Smooth muscle cell (in vitro differentiated cells): Measurements from ENCODE around the gene SUV39H2. TPM values are rescaled to one million over a fixed set of nuclear protein-coding genes. Genes with fewer than 3 reads are reported as not detected.

ENCODE experiments used
- DNase-seq: peaks from one replicate; lab custom pipeline; 2025; ENCODE audit not compliant: unreplicated experiment; lab: John Stamatoyannopoulos, UW
- H2AFZ ChIP-seq: fragments of 200-600 bp; sonication (generic); 2 replicates; pipeline ENCODE4 v1.6.0; 2016; ENCODE audit warnings: antibody characterized with exemption, low read depth, mild to moderate bottlenecking
- H3F3A ChIP-seq: fragments of 200-600 bp; sonication (generic); 2 replicates; pipeline ENCODE4 v1.6.0; 2017; ENCODE audit warnings: antibody characterized with exemption, low read depth
- H3K27ac ChIP-seq: fragments of 200-600 bp; sonication (generic); 2 replicates; pipeline ENCODE4 v1.5.1; 2016; ENCODE audit warnings: low read depth, mild to moderate bottlenecking
- H3K27me3 ChIP-seq: fragments of 200-600 bp; sonication (generic); 2 replicates; pipeline ENCODE4 v1.6.1; 2016; ENCODE audit warnings: low read depth, mild to moderate bottlenecking
- H3K36me3 ChIP-seq: fragments of 200-600 bp; sonication (generic); 2 replicates; pipeline ENCODE4 v1.5.1; 2016; ENCODE audit warnings: low read depth
- H3K4me1 ChIP-seq: fragments of 200-600 bp; sonication (generic); 2 replicates; pipeline ENCODE4 v1.5.1; 2016; ENCODE audit warnings: low read depth
- H3K4me2 ChIP-seq: fragments of 200-600 bp; sonication (generic); 2 replicates; pipeline ENCODE4 v1.6.0; 2016; ENCODE audit warnings: mild to moderate bottlenecking
- H3K4me3 ChIP-seq: fragments of 200-600 bp; sonication (generic); 2 replicates; pipeline ENCODE4 v1.5.1; 2016; ENCODE audit warnings: mild to moderate bottlenecking
- H3K79me2 ChIP-seq: fragments of 200-600 bp; sonication (generic); 2 replicates; pipeline ENCODE4 v1.6.0; 2016; ENCODE audit warnings: low read depth, mild to moderate bottlenecking
- H3K9ac ChIP-seq: fragments of 200-600 bp; sonication (generic); 2 replicates; pipeline ENCODE4 v1.6.0; 2016; ENCODE audit warnings: low read depth
- H3K9me3 ChIP-seq: fragments of 200-600 bp; sonication (generic); replicated peaks from 2 replicates; pipeline ENCODE4 v1.5.1; 2016; ENCODE audit warnings: low read depth
- H4K20me1 ChIP-seq: fragments of 200-600 bp; sonication (generic); 2 replicates; pipeline ENCODE4 v1.6.0; 2016; ENCODE audit warnings: low read depth
- WGBS: methylation state at CpG from one replicate; pipeline ENCODE4 v1.1.7; 2016; ENCODE audit warnings: low lambda C conversion rate; 5-methylcytosine and 5-hydroxymethylcytosine counted together
- polyA plus RNA-seq: library from polyadenylated mRNA; unstranded; fragments of >200 nt; fragmentation: Nextera tagmentation; extraction: Ambion mirVana; gene quantifications from 2 replicates; pipeline ENCODE4 v1.2.1, GENCODE V29; 2016
- total RNA-seq: library from RNA; depleted of rRNA; stranded (reverse); fragments of >200 nt; gene quantifications from 2 replicates; pipeline ENCODE4 v1.2.3, GENCODE V29; 2014
- TF ChIP-seq, protein P1 (sequence below): fragments of 200-600 bp; sonication (generic); IDR thresholded peaks from 2 replicates; pipeline ENCODE4 v1.5.1; 2017; ENCODE audit warnings: borderline replicate concordance, mild to moderate bottlenecking, antibody characterized with exemption; ENCODE audit not compliant: insufficient read depth, poor library complexity, severe bottlenecking

The SUV39H2 gene
- total and polyA plus RNA-seq, 2 experiments from 2014 or later = 7.2 to 11.0 TPM

DNA sequence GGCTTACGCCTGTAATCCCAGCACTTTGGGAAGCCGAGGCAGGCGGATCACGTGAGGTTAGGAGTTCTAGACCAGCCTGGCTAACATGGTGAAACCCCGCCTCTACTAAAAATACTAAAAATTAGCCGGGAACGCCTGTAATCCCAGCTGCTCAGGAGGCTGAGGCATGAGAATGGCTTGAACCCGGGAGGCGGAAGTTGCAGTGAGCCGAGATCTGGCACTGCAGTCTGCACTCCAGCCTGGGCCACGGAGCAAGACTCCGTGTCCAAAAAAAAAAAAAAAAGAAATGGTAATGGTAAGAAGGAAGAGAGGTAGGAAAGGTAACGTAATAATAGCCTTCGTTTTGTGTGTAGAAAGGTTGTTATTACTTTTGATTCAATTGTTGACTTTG, 39.4 kb upstream of the SUV39H2 start:
- Histone ChIP-seq H3K27ac (peak overlapping the region; percentile 78), H2AFZ (peak overlapping the region; percentile 92), H3K4me2 (peak overlapping the region; percentile 98), H3K9me3 (no peaks in the 10 kb centered on the region), H3K9ac (peak overlapping the region; percentile 89), H3K27me3 (no peaks in the 10 kb centered on the region), H3F3A (peaks cover 8% of the 10 kb centered on the region), H3K79me2 (peaks cover 32% of the 10 kb centered on the region), H3K36me3 (peaks cover 5% of the 10 kb centered on the region), H4K20me1 (no peaks in the 10 kb centered on the region), H3K4me3 (peak overlapping the region; percentile 92), H3K4me1 (peaks cover 13% of the 10 kb centered on the region)
- TF ChIP-seq, protein P1, sequence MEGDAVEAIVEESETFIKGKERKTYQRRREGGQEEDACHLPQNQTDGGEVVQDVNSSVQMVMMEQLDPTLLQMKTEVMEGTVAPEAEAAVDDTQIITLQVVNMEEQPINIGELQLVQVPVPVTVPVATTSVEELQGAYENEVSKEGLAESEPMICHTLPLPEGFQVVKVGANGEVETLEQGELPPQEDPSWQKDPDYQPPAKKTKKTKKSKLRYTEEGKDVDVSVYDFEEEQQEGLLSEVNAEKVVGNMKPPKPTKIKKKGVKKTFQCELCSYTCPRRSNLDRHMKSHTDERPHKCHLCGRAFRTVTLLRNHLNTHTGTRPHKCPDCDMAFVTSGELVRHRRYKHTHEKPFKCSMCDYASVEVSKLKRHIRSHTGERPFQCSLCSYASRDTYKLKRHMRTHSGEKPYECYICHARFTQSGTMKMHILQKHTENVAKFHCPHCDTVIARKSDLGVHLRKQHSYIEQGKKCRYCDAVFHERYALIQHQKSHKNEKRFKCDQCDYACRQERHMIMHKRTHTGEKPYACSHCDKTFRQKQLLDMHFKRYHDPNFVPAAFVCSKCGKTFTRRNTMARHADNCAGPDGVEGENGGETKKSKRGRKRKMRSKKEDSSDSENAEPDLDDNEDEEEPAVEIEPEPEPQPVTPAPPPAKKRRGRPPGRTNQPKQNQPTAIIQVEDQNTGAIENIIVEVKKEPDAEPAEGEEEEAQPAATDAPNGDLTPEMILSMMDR = no peak
- 15% methylated on average over 14 of the region's 14 CpGs for WGBS
- DNase-seq = no peak

DNA sequence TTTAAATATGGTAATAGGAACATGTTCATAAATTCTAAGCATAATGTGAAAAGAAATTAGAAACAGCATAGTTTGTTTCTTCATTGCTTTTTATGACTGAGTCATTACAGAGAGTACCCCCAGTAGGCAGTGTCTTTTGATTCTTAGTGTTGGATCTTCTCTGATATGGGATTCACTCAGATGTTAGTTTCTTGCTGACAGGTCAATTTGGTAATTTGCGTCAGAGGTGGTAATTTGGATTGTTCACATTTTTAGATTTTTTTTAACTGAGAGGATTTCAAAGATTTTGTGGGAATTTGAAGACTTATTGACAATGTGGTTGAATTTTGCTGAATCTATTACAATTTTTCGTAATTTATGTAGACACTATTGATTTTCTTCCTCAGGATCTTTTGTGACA, 38.5 kb upstream of the SUV39H2 start:
- peaks cover 8% of the 10 kb centered on the region for H3F3A ChIP-seq
- no peak overlapping the region for H3K27ac ChIP-seq
- H3K9me3 ChIP-seq = no peaks in the 10 kb centered on the region
- DNase-seq = no peak
- no peaks in the 10 kb centered on the region for H3K27me3 ChIP-seq
- H2AFZ ChIP-seq = no peak overlapping the region
- H3K79me2 ChIP-seq = peaks cover 32% of the 10 kb centered on the region
- peaks cover 5% of the 10 kb centered on the region for H3K36me3 ChIP-seq
- H3K4me1 ChIP-seq = peaks cover 13% of the 10 kb centered on the region
- H3K4me2 ChIP-seq = no peak overlapping the region
- WGBS = 96% methylated on average over 2 of the region's 2 CpGs
- no peak overlapping the region for H3K9ac ChIP-seq
- H3K4me3 ChIP-seq = no peak overlapping the region
- TF ChIP-seq, protein P1 = no peak
- peaks cover 5% of the 10 kb centered on the region for H4K20me1 ChIP-seq

DNA sequence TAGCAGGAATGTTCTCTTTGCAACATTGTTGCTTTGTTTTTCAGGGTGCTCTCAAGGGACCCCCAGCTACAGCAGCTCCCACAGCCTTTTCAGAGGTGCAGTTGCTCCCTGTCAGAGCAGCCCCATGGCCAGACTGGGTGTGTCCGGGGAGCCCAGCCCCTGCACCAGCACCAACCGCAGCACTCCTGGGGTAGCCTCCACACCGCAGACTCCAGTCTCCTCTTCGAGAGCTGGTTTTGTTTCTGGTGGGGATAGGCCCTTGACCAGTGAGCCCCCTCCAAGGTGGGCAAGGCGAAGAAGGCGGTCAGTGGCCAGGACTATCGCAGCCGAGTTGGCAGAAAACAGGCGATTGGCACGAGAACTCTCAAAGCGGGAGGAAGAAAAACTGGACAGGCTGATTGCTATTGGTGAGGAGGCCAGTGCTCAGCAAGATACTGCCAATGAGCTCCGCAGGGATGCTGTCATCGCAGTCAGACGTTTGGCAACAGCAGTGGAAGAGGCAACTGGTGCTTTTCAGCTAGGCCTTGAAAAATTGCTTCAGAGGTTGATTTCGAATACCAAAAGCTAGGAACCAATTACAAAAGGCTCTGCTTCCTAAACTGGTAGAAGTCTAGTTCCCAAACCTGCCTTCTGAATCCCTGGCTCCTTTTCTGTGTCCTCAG, 35.2 kb upstream of the SUV39H2 start:
- no peaks in the 10 kb centered on the region for H3F3A ChIP-seq
- H3K9me3 ChIP-seq = no peaks in the 10 kb centered on the region
- H3K27me3 ChIP-seq = no peaks in the 10 kb centered on the region
- peaks cover 30% of the 10 kb centered on the region for H3K79me2 ChIP-seq
- no peak overlapping the region for H3K9ac ChIP-seq
- peaks cover 5% of the 10 kb centered on the region for H3K36me3 ChIP-seq
- H3K27ac ChIP-seq = no peak overlapping the region
- peaks cover 6% of the 10 kb centered on the region for H3K4me1 ChIP-seq
- no peak overlapping the region for H2AFZ ChIP-seq
- H3K4me3 ChIP-seq = no peak overlapping the region
- TF ChIP-seq, protein P1 = no peak
- no peak overlapping the region for H3K4me2 ChIP-seq
- H4K20me1 ChIP-seq = peaks cover 5% of the 10 kb centered on the region
- no peak for DNase-seq
- 95% methylated on average over 15 of the region's 15 CpGs for WGBS

DNA sequence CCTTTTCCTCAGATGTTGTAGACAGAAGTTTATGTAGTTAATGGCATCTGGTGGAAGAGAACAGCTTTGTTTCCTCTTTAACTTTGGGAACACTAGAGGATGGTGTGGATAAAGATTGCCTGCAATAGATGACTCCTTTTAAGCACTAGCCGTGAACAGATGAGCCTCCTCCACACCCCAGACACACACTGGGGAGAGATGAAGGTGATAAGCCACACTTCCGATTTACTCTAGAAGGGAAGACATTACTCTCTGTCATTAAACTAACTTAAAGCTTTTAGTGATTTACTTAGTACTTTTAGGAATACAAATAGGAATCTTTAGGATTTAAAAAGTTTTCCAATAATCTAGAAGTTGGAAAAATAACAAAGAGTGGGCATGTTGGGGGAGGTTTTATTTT, 33.7 kb upstream of the SUV39H2 start:
- no peak overlapping the region for H3K4me2 ChIP-seq
- DNase-seq = no peak
- H3K9me3 ChIP-seq = no peaks in the 10 kb centered on the region
- H3K4me1 ChIP-seq = no peaks in the 10 kb centered on the region
- TF ChIP-seq, protein P1 = no peak
- no peak overlapping the region for H3K9ac ChIP-seq
- H3K79me2 ChIP-seq = peaks cover 15% of the 10 kb centered on the region
- no peaks in the 10 kb centered on the region for H3F3A ChIP-seq
- 92% methylated on average over 2 of the region's 2 CpGs for WGBS
- H3K27me3 ChIP-seq = no peaks in the 10 kb centered on the region
- no peak overlapping the region for H3K27ac ChIP-seq
- no peak overlapping the region for H3K4me3 ChIP-seq
- H2AFZ ChIP-seq = no peak overlapping the region
- peaks cover 5% of the 10 kb centered on the region for H4K20me1 ChIP-seq
- peaks cover 5% of the 10 kb centered on the region for H3K36me3 ChIP-seq
